Fibroblast of lung (primary cell): ENCODE measurements around the gene RALGPS2.

Experiments used
- EZH2 ChIP-seq: IDR thresholded peaks from 2 replicates; pipeline ENCODE4 v1.5.1; 2012; ENCODE audit warnings: low read length, control low read depth, mild to moderate bottlenecking; ENCODE audit errors: missing control alignments
- TF ChIP-seq, protein P1 (sequence below), 2 donors: IDR thresholded peaks in 1 of 2; conservative IDR thresholded peaks in 1 of 2; 1 replicate in 1 of 2; 2 replicates in 1 of 2; pipeline ENCODE4 v1.5.1; 2011 to 2012; ENCODE audit warnings: low read length in 2 of 2, control low read depth in 1 of 2, inconsistent platforms in 1 of 2, low read depth in 1 of 2, mild to moderate bottlenecking in 1 of 2

DNA sequence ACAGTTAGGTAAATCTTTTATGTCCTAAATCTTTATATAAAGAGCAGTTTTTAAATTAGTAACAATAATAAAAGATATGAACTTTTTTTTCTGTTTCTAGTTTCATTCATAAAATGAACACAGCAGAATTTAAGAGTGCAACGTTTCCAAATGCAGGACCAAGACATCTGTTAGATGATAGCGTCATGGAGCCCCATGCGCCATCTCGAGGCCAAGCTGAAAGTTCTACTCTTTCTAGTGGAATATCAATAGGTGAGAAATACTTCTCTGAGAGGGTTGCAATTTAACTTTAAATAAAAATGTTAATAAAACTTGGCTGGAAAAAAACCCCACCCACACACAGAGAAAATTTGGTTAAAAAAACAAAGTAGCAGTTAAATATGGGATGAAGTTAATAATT is 160.8 kb downstream of the RALGPS2 start:
- TF ChIP-seq, protein P1, sequence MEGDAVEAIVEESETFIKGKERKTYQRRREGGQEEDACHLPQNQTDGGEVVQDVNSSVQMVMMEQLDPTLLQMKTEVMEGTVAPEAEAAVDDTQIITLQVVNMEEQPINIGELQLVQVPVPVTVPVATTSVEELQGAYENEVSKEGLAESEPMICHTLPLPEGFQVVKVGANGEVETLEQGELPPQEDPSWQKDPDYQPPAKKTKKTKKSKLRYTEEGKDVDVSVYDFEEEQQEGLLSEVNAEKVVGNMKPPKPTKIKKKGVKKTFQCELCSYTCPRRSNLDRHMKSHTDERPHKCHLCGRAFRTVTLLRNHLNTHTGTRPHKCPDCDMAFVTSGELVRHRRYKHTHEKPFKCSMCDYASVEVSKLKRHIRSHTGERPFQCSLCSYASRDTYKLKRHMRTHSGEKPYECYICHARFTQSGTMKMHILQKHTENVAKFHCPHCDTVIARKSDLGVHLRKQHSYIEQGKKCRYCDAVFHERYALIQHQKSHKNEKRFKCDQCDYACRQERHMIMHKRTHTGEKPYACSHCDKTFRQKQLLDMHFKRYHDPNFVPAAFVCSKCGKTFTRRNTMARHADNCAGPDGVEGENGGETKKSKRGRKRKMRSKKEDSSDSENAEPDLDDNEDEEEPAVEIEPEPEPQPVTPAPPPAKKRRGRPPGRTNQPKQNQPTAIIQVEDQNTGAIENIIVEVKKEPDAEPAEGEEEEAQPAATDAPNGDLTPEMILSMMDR (conservative IDR thresholded peaks at IDR 0.05 in 1 of 2, IDR thresholded peaks at IDR 0.05 in 1 of 2; ENCODE audit: low read depth in 1 of 2, low read length in 2 of 2), result no peak
- TF ChIP-seq EZH2, result no peak
